Right ventricle myocardium inferior (tissue), 1 donor: ENCODE measurements around the gene ENDOG. TPM values are rescaled to one million over a fixed set of nuclear protein-coding genes. Genes with fewer than 3 reads are reported as not detected.
"Not testable (repeated sequence)": the region's sequence is repeated elsewhere in the genome, so short reads cannot be mapped to it uniquely, and the experiment has no call there.

Experiments
- ATAC-seq: fragments of 200-7000 bp; cut with Tn5 transposase; one replicate; pipeline ENCODE4 v1.9.1; 2020; ENCODE audit warnings: mild to moderate bottlenecking, moderate library complexity
- DNase-seq: peaks from one replicate; pipeline ENCODE4 v3.0.0; 2021; ENCODE audit errors: missing footprints
- intact Hi-C: fragments of 100-400 bp; cut with DNase I; formaldehyde crosslinking; loops from one replicate; pipeline ENCODE4 v1.11.0; 2022
- total RNA-seq: library from RNA; stranded (reverse); fragmentation: NEBNext Ultra II Directional; extraction: Animal tissue kit (Norgen Biotek cat#: 25700); gene quantifications from one replicate; pipeline ENCODE4 v1.2.1, GENCODE V29; 2021
- donor health status: DM: no; HTN: yes; CAD: no; lungs with severe emphysema.

The ENDOG gene
- total RNA-seq, 1 donor from 2014 or later, result 84.4 TPM

DNA sequence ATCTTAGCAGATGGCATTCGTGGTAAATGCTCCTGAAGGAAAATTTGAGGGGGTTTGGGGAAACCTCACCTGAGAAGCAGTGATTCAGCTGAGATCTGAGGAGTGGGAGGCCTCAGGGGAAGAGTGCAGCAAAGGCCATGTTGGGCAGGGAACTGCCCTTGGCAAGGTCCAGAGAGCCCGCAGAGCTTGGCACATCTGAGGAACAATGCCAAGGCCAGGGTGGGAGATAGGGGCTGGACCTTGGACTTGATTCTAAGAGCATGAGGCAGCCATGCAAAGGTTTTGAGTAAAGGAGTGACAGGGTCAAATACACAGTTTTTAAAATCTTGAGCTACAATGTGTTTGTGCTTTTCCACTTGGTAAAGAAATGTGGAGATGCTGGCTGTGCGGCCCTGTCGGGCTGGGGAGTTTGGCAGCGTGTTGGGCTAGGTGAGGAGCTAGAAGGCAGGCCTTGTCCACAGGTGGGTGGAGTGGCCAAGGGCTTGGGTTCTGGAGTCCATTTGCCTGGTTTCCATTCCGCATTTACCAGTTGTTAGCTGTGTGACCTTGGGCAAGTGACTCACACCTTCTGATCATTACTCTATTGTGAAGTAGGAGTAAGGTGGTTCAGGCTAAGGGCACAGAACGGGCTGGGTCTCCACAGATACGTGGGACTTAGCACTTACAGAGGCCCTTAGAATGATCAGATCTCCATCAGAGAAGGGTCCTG lies 25.2 kb upstream of the ENDOG start:
- no peak for ATAC-seq
- intact Hi-C loops, result no loop called here

GRCh38 chr9:128794961-128795360 lies 23.3 kb upstream of the ENDOG start:
- intact Hi-C loops, DNase-seq, ATAC-seq: not testable (repeated sequence)

More for the DNA sequence above, 25.2 kb upstream of the ENDOG start:
- DNase-seq, result no peak

DNA sequence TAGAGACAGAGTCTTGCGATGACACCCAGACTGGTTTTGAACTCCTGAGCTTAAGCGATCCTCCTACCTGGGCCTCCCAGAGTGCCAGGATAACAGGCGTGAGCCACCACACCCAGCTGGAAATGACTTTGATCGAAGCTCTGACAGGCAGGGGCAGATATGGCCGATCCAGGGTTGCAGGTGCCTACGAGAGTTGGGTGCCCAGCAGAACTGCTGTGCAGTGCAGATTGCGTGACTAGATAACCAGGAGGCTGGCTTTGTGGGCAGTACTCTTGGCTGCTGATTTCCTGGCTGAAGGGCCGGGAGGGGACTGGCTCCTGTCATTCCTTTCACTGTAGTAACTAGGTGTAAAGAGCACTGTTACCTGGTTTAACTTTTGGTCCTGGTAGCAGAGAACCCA lies 19.4 kb upstream of the ENDOG start:
- intact Hi-C loops, result no loop called here

GRCh38 chr9:128800061-128800460 lies 18.2 kb upstream of the ENDOG start:
- ATAC-seq (no peak), DNase-seq (peak; percentile 42)
- intact Hi-C loops, result no loop called here

More for the DNA sequence above, 19.4 kb upstream of the ENDOG start:
- ATAC-seq, result no peak
- DNase-seq, result peak; percentile 33

DNA sequence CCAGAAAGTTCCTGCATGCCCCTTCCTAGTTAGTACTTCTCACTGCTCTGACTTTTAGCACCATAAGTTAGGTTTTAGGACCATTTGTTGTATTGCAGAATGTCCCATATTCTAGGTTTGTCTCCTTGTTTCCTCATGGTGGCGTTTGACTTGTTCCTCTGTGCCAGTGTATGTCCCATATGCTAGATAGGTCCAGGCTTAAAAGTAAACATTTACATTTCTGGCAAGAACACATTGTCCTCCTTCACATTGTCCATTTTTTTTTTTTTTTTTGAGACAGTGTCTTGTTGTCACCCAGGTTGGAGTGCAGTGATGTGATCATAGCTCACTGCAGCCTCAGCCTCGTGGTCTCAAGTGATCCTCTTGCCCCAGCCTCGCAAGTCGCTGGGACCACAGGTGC lies 15.8 kb upstream of the ENDOG start:
- intact Hi-C loops, result no loop called here
- no peak for ATAC-seq
- no peak for DNase-seq

- intact Hi-C loops, result no loop called here
- no peak for ATAC-seq
- DNase-seq, result peak; percentile 23
Observed at GRCh38 chr9:128805661-128806060, 12.6 kb upstream of the ENDOG start.

DNA sequence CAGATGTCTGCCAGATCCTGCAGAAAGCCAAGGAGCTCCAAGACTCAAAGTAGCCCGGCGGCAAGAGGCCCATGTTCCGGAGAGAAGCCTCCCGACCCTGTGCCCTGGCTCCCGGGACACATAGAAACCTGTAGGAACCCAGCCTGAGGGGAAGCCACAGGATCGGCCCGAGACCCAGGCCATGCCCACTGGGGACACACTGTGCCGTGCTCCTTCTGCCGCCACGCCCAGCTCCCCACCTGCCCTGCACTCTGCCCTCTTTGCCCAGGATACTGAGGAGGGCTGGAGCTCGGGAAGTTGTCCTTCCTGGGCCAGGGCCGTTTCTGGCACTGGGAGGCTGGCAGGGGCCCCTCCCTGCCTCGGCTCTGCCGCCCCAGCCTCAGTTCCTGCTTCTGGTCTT lies 10.5 kb upstream of the ENDOG start:
- no peak for ATAC-seq
- intact Hi-C loops, result no loop called here
- DNase-seq, result peak; percentile 20

- intact Hi-C loops, result no loop called here
- DNase-seq, result no peak
- ATAC-seq, result no peak
Observed at GRCh38 chr9:128808543-128808942, 9.8 kb upstream of the ENDOG start.

DNA sequence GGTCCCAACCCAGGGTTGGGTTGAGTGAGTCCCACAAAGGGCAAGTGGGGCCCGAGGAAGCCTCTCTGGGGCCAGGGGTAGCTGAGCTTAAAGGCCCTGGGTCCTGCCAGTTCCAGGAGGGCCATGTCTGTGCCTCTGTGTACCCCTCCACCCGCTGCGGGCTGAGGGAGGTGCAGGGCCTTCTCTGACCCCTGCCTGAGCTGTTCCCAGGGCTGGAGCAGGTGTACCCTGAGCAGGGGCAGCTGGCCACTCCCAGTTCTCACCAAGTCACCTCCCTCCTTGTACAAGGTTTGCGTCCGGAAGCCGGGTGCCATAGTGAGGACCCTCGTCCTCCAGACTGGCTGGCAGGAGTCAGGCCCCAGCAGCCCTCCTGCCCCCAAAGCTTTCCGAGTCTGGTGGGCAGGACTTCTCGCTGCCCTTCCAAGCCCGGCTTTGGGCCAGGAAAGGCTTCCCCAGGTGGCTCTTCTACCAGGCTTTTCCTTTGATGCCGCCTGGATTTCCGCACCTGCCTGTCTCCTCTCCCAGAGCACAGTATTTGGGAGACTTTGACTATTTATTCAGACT lies 9.2 kb upstream of the ENDOG start:
- ATAC-seq, result no peak
- intact Hi-C loops, result no loop called here

GRCh38 chr9:128809831-128810230 lies 8.5 kb upstream of the ENDOG start:
- intact Hi-C loops, result no loop called here
- DNase-seq (no peak), ATAC-seq (no peak)

More for the DNA sequence above, 9.2 kb upstream of the ENDOG start:
- peak; percentile 46 for DNase-seq

GRCh38 chr9:128810873-128811272 lies 7.4 kb upstream of the ENDOG start:
- intact Hi-C loops, result no loop called here
- DNase-seq (no peak), ATAC-seq (no peak)

- DNase-seq (peak; percentile 76), ATAC-seq (peak; percentile 18)
- intact Hi-C loops, result no loop called here
Observed at GRCh38 chr9:128818839-128819715, 777 bp downstream of the ENDOG start.

- DNase-seq (peak; percentile 63), ATAC-seq (peak; percentile 47)
- intact Hi-C loops, result no loop called here
Observed at GRCh38 chr9:128819716-128820664, 1.7 kb downstream of the ENDOG start.

DNA sequence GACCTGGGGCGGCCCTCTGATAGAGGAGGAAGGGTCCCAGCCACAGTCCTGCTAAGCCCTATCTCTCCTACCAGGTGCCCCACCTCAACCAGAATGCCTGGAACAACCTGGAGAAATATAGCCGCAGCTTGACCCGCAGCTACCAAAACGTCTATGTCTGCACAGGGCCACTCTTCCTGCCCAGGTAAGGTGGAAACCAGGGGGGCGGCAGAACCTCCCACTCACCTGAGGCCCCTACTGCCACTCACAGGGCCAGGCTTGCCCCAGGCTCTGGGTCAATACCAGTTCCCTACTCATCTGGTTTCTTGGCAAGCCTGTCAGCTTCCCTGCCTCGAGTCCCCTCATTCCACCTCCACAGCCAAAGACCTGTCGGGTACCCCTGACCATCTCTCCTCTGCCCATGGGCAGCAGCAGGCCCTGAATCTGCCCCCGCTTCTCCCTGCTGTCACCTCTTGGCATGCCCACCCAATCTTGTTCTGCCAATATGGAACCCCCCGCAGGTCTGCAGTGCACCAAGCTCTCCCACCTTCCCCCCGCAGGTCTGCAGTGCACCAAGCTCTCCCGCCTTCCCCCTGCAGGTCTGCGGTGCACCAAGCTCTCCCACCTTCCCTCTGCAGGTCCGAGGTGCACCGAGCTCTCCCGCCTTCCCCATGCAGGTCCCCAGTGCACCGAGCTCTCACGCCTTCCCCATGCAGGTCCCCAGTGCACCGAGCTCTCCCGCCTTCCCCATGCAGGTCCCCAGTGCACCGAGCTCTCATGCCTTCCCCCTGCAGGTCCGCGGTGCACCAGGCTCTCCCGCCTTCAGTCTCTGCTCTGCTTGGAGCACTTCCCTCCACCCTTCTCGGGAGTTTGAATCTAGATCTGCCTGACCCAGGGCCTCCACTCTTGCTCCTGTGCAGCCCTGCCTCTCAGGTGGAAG lies 2.6 kb downstream of the ENDOG start:
- no peak for ATAC-seq
- intact Hi-C loops, result no loop called here
- DNase-seq, result peak; percentile 50

DNA sequence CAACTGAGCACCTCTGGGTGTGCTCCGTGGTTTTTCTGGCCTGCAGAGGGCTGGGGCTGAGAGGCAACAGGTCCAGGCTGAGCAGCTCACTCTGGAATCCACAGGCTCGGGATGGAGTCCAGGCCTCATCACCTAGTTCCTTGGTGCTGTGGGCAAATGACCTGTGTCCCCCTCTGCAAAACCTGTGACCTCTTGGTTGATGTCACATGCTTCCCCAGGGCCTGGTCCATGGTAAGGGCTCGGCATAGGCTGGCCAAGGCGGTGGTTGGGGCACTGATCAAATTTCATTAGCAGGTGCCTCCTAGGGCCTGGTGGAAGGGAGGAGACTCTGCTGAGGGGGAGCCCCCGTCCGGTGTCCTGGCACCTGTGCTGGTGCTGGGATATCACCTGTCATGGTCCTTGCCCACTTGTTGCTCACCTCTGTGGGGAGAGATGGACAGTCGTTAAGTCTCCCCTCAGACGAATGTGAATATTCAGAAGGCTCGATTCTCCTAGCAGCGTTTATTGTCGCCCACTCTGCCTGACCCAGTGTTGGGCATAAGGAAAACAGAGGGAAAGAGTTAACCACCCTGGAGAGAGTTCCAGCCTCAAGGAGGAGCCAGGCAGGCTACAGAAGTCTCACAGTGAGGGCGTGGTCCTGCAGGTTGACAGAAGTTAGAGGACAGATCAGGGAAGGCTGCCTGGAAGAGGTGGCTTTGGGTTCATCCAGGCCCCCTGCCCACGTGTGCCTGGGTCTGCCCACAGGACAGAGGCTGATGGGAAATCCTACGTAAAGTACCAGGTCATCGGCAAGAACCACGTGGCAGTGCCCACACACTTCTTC lies 3.5 kb downstream of the ENDOG start:
- ATAC-seq (no peak), DNase-seq (peak; percentile 26)
- intact Hi-C loops, result no loop called here

- intact Hi-C loops, result no loop called here
- peak; percentile 25 for DNase-seq
- ATAC-seq, result no peak
Observed at GRCh38 chr9:128822407-128823042, 4.2 kb downstream of the ENDOG start.
